ENCODE data around the gene IGSF23. TPM values are rescaled to one million over a fixed set of nuclear protein-coding genes. Genes with fewer than 3 reads are reported as not detected.

The IGSF23 gene
- total and polyA plus RNA-seq, 3 donors from 2014 or later = 0.37 to 0.79 TPM; not detected in 1

GRCh38 chr19:44658069-44658733, 44.8 kb downstream of the IGSF23 start:
- Histone ChIP-seq H3K27me3 (no peaks in the 10 kb centered on the region), H3K9me3 (no peaks in the 10 kb centered on the region), H3K27ac (no peak overlapping the region), H3K36me3 (ENCODE audit: low read depth, missing control alignments) (no peaks in the 10 kb centered on the region), H3K4me3 (no peak overlapping the region), H3K4me1 (peaks cover 11% of the 10 kb centered on the region)
- TF ChIP-seq POLR2A (IDR thresholded peaks at IDR 0.05) (no peak), CTCF (IDR thresholded peaks at IDR 0.05) (no peak)
- intact Hi-C loops (cut with DNase I; ENCODE audit: low total_unique reads) = loop anchor here (10.0 kb wide), 1 partner anchor 83 kb away; no protein-coding TSS in a partner anchor
- 81 to 83% methylated on average over 3 of the region's 3 CpGs for WGBS, 2 donors
- peak; percentile 29 for DNase-seq

- no peak for DNase-seq
- Histone ChIP-seq H3K9me3 (no peaks in the 10 kb centered on the region), H3K27me3 (no peaks in the 10 kb centered on the region), H3K36me3 (ENCODE audit: low read depth, missing control alignments) (no peaks in the 10 kb centered on the region), H3K4me1 (peaks cover 11% of the 10 kb centered on the region), H3K4me3 (no peak overlapping the region), H3K27ac (no peak overlapping the region)
- 90 to 92% methylated on average over 2 to 4 of the region's 4 CpGs for WGBS, 2 donors
- intact Hi-C loops (cut with DNase I; ENCODE audit: low total_unique reads) = no loop called here
- no peak for TF ChIP-seq POLR2A (IDR thresholded peaks at IDR 0.05)
- TF ChIP-seq CTCF (IDR thresholded peaks at IDR 0.05) = no peak
Observed at GRCh38 chr19:44660081-44660480, 46.7 kb downstream of the IGSF23 start.

- Histone ChIP-seq H3K4me1 (peaks cover 11% of the 10 kb centered on the region), H3K27ac (no peak overlapping the region), H3K36me3 (ENCODE audit: low read depth, missing control alignments) (no peaks in the 10 kb centered on the region), H3K9me3 (no peaks in the 10 kb centered on the region), H3K27me3 (no peaks in the 10 kb centered on the region), H3K4me3 (no peak overlapping the region)
- intact Hi-C loops (cut with DNase I; ENCODE audit: low total_unique reads) = no loop called here
- WGBS, 2 donors = 93 to 96% methylated on average over 11 of the region's 11 CpGs
- TF ChIP-seq POLR2A (IDR thresholded peaks at IDR 0.05) = no peak
- TF ChIP-seq CTCF (IDR thresholded peaks at IDR 0.05) = no peak
- no peak for DNase-seq
Observed at GRCh38 chr19:44661205-44661604, 47.8 kb downstream of the IGSF23 start.

GRCh38 chr19:44661904-44662303, 48.5 kb downstream of the IGSF23 start:
- no peak overlapping the region for H3K27ac ChIP-seq
- no peaks in the 10 kb centered on the region for H3K9me3 ChIP-seq
- intact Hi-C loops (cut with DNase I; ENCODE audit: low total_unique reads) = no loop called here
- DNase-seq = no peak
- peaks cover 11% of the 10 kb centered on the region for H3K4me1 ChIP-seq
- TF ChIP-seq POLR2A (IDR thresholded peaks at IDR 0.05) (no peak), CTCF (IDR thresholded peaks at IDR 0.05) (no peak)
- WGBS, 2 donors = 57 to 64% methylated on average over 6 to 7 of the region's 7 CpGs
- H3K36me3 ChIP-seq (ENCODE audit: low read depth, missing control alignments) = no peaks in the 10 kb centered on the region
- H3K4me3 ChIP-seq = no peak overlapping the region
- H3K27me3 ChIP-seq = no peaks in the 10 kb centered on the region
